ENCODE results near the gene KPNA6. TPM values are rescaled to one million over a fixed set of nuclear protein-coding genes. Genes with fewer than 3 reads are reported as not detected.
A peak's percentile ranks its signal among the peaks of the same experiment; 100 is the strongest.

Gene KPNA6
- total and polyA plus RNA-seq, 9 of the 15 experiments (the other 6 are each of a cell fraction or from before 2014, with no cell fraction given): 20.1 to 54.6 (median 32.2) TPM

DNA sequence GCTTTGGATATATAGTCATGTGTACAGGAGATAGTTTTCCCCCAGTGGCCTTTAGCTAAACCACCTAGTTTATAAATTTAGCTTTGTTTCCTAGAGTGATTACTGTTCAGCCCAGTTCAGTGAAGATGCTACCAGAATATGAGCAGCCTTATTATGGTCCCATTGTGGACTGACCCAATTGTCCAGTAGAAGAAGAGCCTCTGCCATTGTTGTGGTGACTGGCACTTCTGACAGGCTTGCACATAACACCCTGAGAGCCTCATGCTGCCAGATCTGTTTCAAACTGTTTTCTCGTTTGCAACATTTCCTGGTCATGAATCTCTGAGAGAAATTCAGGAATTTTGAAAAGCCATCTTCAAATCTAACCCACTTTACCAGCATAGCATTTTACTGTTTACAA lies 20.6 kb downstream of the KPNA6 start:
- peak overlapping the region; percentile 18 to 41; a peak in 2 of 4 replicates for H3K9ac ChIP-seq (ENCODE audit: insufficient read depth in 1 of 2, low read depth in 2 of 2, low read length in 2 of 2)
- peaks cover 92% of the 10 kb centered on the region for H3K79me2 ChIP-seq (ENCODE audit: control insufficient read depth, insufficient read depth, low read length)
- H3K4me3 ChIP-seq: no peak overlapping the region
- ATAC-seq (no peak), FAIRE-seq (no peak), DNase-seq (ENCODE audit: extremely low read depth in 1 of 4, low spot score in 3 of 4) (no peak)
- peak overlapping the region; percentile 54 for H3K27ac ChIP-seq (ENCODE audit: extremely low read depth, low read depth, low read length)
- ChIA-PET POLR2A (interaction anchor here (0.8 to 12.5 kb wide), 6 partner anchors 11 to 206 kb away, joined by 3 to 209 read pairs (median 4); partner anchors contain the start of gene KPNA6), CTCF (ENCODE audit: low intra/inter-chr PET ratio) (no interaction called here)
- no TSS peak for BruUV-seq (replicated peaks)
- 26% methylated on average over 1 of the region's 1 CpG for WGBS (ENCODE audit: insufficient coverage, low coverage, missing lambda C conversion rate)
- no peak overlapping the region for H2AFZ ChIP-seq (ENCODE audit: low read depth, low read length)
- no peaks in the 10 kb centered on the region for H3K9me1 ChIP-seq (ENCODE audit: control insufficient read depth, insufficient read depth, low read length)
- peaks cover under 1% of the 10 kb centered on the region; the same call in 1 of the 2 replicates for H4K20me1 ChIP-seq (replicated peaks; ENCODE audit: control insufficient read depth, insufficient read depth, low read length)
- peaks cover 41 to 59% of the 10 kb centered on the region in 2 experiments for H3K4me1 ChIP-seq (replicated peaks in 1 of 2; ENCODE audit: control insufficient read depth in 2 of 2, insufficient read depth in 2 of 2, low read length in 2 of 2)
- TF ChIP-seq HMG20A (CRISPR knock-in tag; conservative IDR thresholded peaks at IDR 0.05): no peak
- TF ChIP-seq DDX20 (tag; IDR thresholded peaks at IDR 0.05; ENCODE audit: low read depth): no peak
- H3K4me2 ChIP-seq (ENCODE audit: insufficient read depth, low read length): peak overlapping the region; percentile 35; the same call in 1 of the 2 replicates
- no peaks in the 10 kb centered on the region for H3K27me3 ChIP-seq (ENCODE audit: control insufficient read depth in 2 of 2, insufficient read depth in 2 of 2, low read length in 2 of 2)
- no peaks in the 10 kb centered on the region for H3K9me3 ChIP-seq (replicated peaks; ENCODE audit: control insufficient read depth, insufficient read depth, low read depth, low read length)
- intact Hi-C loops (cut with micrococcal nuclease): loop anchor here (5.0 kb wide), 1 partner anchor 54 kb away; no protein-coding TSS in a partner anchor
- in situ Hi-C loops (cut with MboI): no loop called here
- peaks cover 23% of the 10 kb centered on the region; the same call in 1 of the 3 replicates for H3K36me3 ChIP-seq (ENCODE audit: control insufficient read depth, insufficient read depth, low read length)

DNA sequence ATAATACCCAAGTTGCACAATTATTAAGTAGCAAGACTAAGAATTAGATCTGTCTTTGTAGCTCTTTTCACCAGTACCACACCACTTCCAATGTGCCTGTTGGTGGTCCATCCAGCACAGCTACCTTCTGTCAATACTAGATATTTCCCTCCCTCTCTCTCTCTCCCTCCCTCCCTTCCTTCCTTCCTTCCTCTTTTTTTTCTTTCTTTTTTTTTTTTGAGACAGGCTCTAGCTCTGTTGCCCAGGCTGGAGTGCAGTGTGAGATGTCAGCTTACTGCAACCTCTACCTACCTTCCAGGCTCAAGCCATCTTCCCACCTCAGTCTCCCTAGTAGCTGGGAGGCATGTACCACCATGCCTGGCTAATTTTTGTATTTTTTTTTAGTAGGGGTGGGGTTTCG lies 21.1 kb downstream of the KPNA6 start:
- H3K9me3 ChIP-seq (replicated peaks; ENCODE audit: control insufficient read depth, insufficient read depth, low read depth, low read length): no peaks in the 10 kb centered on the region
- peaks cover 40 to 56% of the 10 kb centered on the region in 2 experiments for H3K4me1 ChIP-seq (replicated peaks in 1 of 2; ENCODE audit: control insufficient read depth in 2 of 2, insufficient read depth in 2 of 2, low read length in 2 of 2)
- H4K20me1 ChIP-seq (replicated peaks; ENCODE audit: control insufficient read depth, insufficient read depth, low read length): no peaks in the 10 kb centered on the region
- BruUV-seq (replicated peaks): no TSS peak
- ChIA-PET POLR2A (interaction anchor here (1.1 to 12.5 kb wide), 5 partner anchors 10 to 205 kb away, joined by 3 to 209 read pairs (median 3); partner anchors contain the start of genes CCDC28B and KPNA6), CTCF (ENCODE audit: low intra/inter-chr PET ratio) (interaction anchor here (0.7 kb wide), 1 partner anchor 47 kb away, joined by 3 read pairs; no protein-coding TSS in a partner anchor)
- no peaks in the 10 kb centered on the region for H3K9me1 ChIP-seq (ENCODE audit: control insufficient read depth, insufficient read depth, low read length)
- no peak overlapping the region for H3K4me2 ChIP-seq (ENCODE audit: insufficient read depth, low read length)
- H3K27me3 ChIP-seq (ENCODE audit: control insufficient read depth in 2 of 2, insufficient read depth in 2 of 2, low read length in 2 of 2): no peaks in the 10 kb centered on the region
- ATAC-seq: peak; percentile 3
- FAIRE-seq: no peak
- DNase-seq (ENCODE audit: extremely low read depth in 1 of 4, low spot score in 3 of 4): no peak
- H3K27ac ChIP-seq (ENCODE audit: extremely low read depth, low read depth, low read length): peak overlapping the region; percentile 54
- H3K79me2 ChIP-seq (ENCODE audit: control insufficient read depth, insufficient read depth, low read length): peaks cover 91% of the 10 kb centered on the region
- intact Hi-C loops (cut with micrococcal nuclease) (loop anchor here (5.0 kb wide), 1 partner anchor 53 kb away; no protein-coding TSS in a partner anchor), in situ Hi-C loops (cut with MboI) (no loop called here)
- H3K9ac ChIP-seq (ENCODE audit: insufficient read depth in 1 of 2, low read depth in 2 of 2, low read length in 2 of 2): peak overlapping the region in 1 of 2 experiments; percentile 18; a peak in 1 of 4 replicates
- WGBS (ENCODE audit: insufficient coverage, low coverage, missing lambda C conversion rate): 93% methylated on average over 1 of the region's 1 CpG
- H3K36me3 ChIP-seq (ENCODE audit: control insufficient read depth, insufficient read depth, low read length): peaks cover 23% of the 10 kb centered on the region; the same call in 1 of the 3 replicates
- H3K4me3 ChIP-seq: no peak overlapping the region
- H2AFZ ChIP-seq (ENCODE audit: low read depth, low read length): no peak overlapping the region
- peak; percentile 69 for TF ChIP-seq ARID1B (IDR thresholded peaks at IDR 0.05)
- TF ChIP-seq CBFA2T3 (IDR thresholded peaks at IDR 0.05): peak; percentile 44; the same call in 1 of the 2 replicates
- TF ChIP-seq, protein P1, sequence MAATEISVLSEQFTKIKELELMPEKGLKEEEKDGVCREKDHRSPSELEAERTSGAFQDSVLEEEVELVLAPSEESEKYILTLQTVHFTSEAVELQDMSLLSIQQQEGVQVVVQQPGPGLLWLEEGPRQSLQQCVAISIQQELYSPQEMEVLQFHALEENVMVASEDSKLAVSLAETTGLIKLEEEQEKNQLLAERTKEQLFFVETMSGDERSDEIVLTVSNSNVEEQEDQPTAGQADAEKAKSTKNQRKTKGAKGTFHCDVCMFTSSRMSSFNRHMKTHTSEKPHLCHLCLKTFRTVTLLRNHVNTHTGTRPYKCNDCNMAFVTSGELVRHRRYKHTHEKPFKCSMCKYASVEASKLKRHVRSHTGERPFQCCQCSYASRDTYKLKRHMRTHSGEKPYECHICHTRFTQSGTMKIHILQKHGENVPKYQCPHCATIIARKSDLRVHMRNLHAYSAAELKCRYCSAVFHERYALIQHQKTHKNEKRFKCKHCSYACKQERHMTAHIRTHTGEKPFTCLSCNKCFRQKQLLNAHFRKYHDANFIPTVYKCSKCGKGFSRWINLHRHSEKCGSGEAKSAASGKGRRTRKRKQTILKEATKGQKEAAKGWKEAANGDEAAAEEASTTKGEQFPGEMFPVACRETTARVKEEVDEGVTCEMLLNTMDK (IDR thresholded peaks at IDR 0.05; ENCODE audit: borderline replicate concordance, insufficient read depth, low read depth, low read length, poor library complexity, severe bottlenecking): no peak
- TF ChIP-seq NCOA6 (IDR thresholded peaks at IDR 0.05): no peak
- TF ChIP-seq GTF2B (IDR thresholded peaks at IDR 0.05; ENCODE audit: extremely low read depth, insufficient read length): no peak
- no peak for TF ChIP-seq BRCA1 (IDR thresholded peaks at IDR 0.05)
- no peak for TF ChIP-seq BRCA1 (CRISPR knock-in tag; IDR thresholded peaks at IDR 0.05)
- TF ChIP-seq RBM15 (IDR thresholded peaks at IDR 0.05; ENCODE audit: insufficient read depth, low read length): no peak
- peak in 1 of 2 experiments; percentile 37; a peak in 1 of 4 replicates for TF ChIP-seq MAZ (CRISPR knock-in tag; conservative IDR thresholded peaks at IDR 0.05 in 1 of 2, IDR thresholded peaks at IDR 0.05 in 1 of 2)
